K562 (cell line): Measurements from ENCODE around the gene ILF2. TPM values are rescaled to one million over a fixed set of nuclear protein-coding genes. Genes with fewer than 3 reads are reported as not detected.
A peak's percentile ranks its signal among the peaks of the same experiment; 100 is the strongest.

Source experiments
- DPF2 ChIP-seq: fragments of 450-650 bp; IDR thresholded peaks from 2 replicates; pipeline ENCODE4 v1.6.1; 2016
- ELF1 ChIP-seq: fragments of 200-800 bp; sonication (Bioruptor generic); IDR thresholded peaks from 2 replicates; pipeline ENCODE4 v1.6.1; 2016; ENCODE audit warnings: missing genetic modification characterization, missing compliant biosample characterization
- ETV5 ChIP-seq: sonication (generic); formaldehyde crosslinking; IDR thresholded peaks from 2 replicates; pipeline ENCODE4 v1.4.0; 2020; ENCODE audit warnings: low read depth, mild to moderate bottlenecking, missing genetic modification reagents
- POLR2B ChIP-seq: fragments of 450-650 bp; IDR thresholded peaks from 2 replicates; pipeline ENCODE4 v1.6.1; 2018; ENCODE audit warnings: low read depth; ENCODE audit not compliant: partially characterized antibody
- PRDM10 ChIP-seq: fragments of 450-650 bp; IDR thresholded peaks from 2 replicates; pipeline ENCODE4 v1.6.1; 2018; ENCODE audit not compliant: partially characterized antibody
- PRMT5 ChIP-seq: sonication (generic); formaldehyde crosslinking; IDR thresholded peaks from 2 replicates; pipeline ENCODE4 v1.5.0; 2020; ENCODE audit warnings: missing genetic modification reagents
- ZNF609 ChIP-seq: sonication (generic); formaldehyde crosslinking; IDR thresholded peaks from 2 replicates; pipeline ENCODE4 v1.8.1; 2023; ENCODE audit warnings: missing genetic modification reagents, mild to moderate bottlenecking, borderline replicate concordance
- polyA plus RNA-seq, 8 experiments: library from polyadenylated mRNA; depleted of rRNA in 4 of 8; stranded (reverse) in 5 of 8; unstranded in 3 of 8; fragments of >200 nt; fragmentation: Nextera tagmentation in 2 of 8; fragmentation: Illumina TruSeq in 1 of 8; extraction: Ambion mirVana in 2 of 8; extraction: Trizol in 1 of 8; gene quantifications; 2 replicates each; pipeline versions ENCODE4 v1.2.1 to v1.2.3, GENCODE V29; 2011 to 2014; ENCODE audit warnings: inconsistent platforms in 1 of 8, missing spikeins in 1 of 8
- total RNA-seq, 7 experiments: library from RNA; depleted of rRNA in 6 of 7; stranded (reverse); fragments of >200 nt in 6 of 7; fragmentation: Illumina TruSeq in 2 of 7; extraction: Trizol in 2 of 7; gene quantifications; 2 replicates each; pipeline versions ENCODE4 v1.2.1 to v1.2.3, GENCODE V29; 2011 to 2021; ENCODE audit warnings: low replicate concordance in 1 of 7

Gene ILF2
- total and polyA plus RNA-seq, 9 of the 15 experiments (the other 6 are each of a cell fraction or from before 2014, with no cell fraction given): 282 to 726 (median 474) TPM

GRCh38 chr1:153658400-153659174, 12.2 kb downstream of the ILF2 start, which contains the start of gene SNAPIN (continued):
- TF ChIP-seq ZNF609 (CRISPR knock-in tag) (no peak), ELF1 (tag) (peak; percentile 86), DPF2 (0 out of 2 replicates have a peak, but pooled peaks have one; percentile 14), PRMT5 (CRISPR knock-in tag) (no peak), POLR2B (peak; percentile 73), PRDM10 (peak; percentile 6), ETV5 (CRISPR knock-in tag) (peak; percentile 53; the same call in 1 of the 2 replicates)
- TF ChIP-seq, all 486 proteins: peak for 97
